Measurements from ENCODE around the gene SMTNL2. TPM values are rescaled to one million over a fixed set of nuclear protein-coding genes. Genes with fewer than 3 reads are reported as not detected.

Gene SMTNL2
- total RNA-seq, 1 donor from 2014 or later, result 65.7 TPM

GRCh38 chr17:4582691-4583090, 1.6 kb upstream of the SMTNL2 start:
- peak overlapping the region; percentile 32 for H3K27ac Mint-ChIP-seq
- no peaks in the 10 kb centered on the region for H3K27me3 Mint-ChIP-seq (ENCODE audit: low read depth)
- H3K36me3 Mint-ChIP-seq, result no peaks in the 10 kb centered on the region
- no peak for DNase-seq (ENCODE audit: low spot score in 2 of 2, unreplicated experiment in 2 of 2)
- no peak for TF ChIP-seq CTCF (IDR thresholded peaks at IDR 0.05; ENCODE audit: unreplicated experiment)
- H3K9me3 Mint-ChIP-seq, result no peaks in the 10 kb centered on the region
- peaks cover 72% of the 10 kb centered on the region for H3K4me1 Mint-ChIP-seq
- peak overlapping the region; percentile 90 for H3K4me3 Mint-ChIP-seq

GRCh38 chr17:4583206-4583605, 1.1 kb upstream of the SMTNL2 start:
- no peak for DNase-seq (ENCODE audit: low spot score in 2 of 2, unreplicated experiment in 2 of 2)
- TF ChIP-seq CTCF (IDR thresholded peaks at IDR 0.05; ENCODE audit: unreplicated experiment), result no peak
- peak overlapping the region; percentile 56 for H3K27ac Mint-ChIP-seq
- H3K9me3 Mint-ChIP-seq, result no peaks in the 10 kb centered on the region
- no peaks in the 10 kb centered on the region for H3K36me3 Mint-ChIP-seq
- peaks cover 74% of the 10 kb centered on the region for H3K4me1 Mint-ChIP-seq
- peak overlapping the region; percentile 90 for H3K4me3 Mint-ChIP-seq
- H3K27me3 Mint-ChIP-seq (ENCODE audit: low read depth), result no peaks in the 10 kb centered on the region

GRCh38 chr17:4583782-4584100, 588 bp upstream of the SMTNL2 start:
- no peaks in the 10 kb centered on the region for H3K27me3 Mint-ChIP-seq (ENCODE audit: low read depth)

GRCh38 chr17:4584917-4585637, 748 bp downstream of the SMTNL2 start:
- Mint-ChIP-seq H3K4me1 (peaks cover 83% of the 10 kb centered on the region), H3K9me3 (no peaks in the 10 kb centered on the region), H3K36me3 (no peaks in the 10 kb centered on the region), H3K27me3 (ENCODE audit: low read depth) (no peaks in the 10 kb centered on the region), H3K27ac (peak overlapping the region; percentile 83), H3K4me3 (peak overlapping the region; percentile 89)
- TF ChIP-seq CTCF (IDR thresholded peaks at IDR 0.05; ENCODE audit: unreplicated experiment), result no peak
- DNase-seq (ENCODE audit: low spot score in 2 of 2, unreplicated experiment in 2 of 2), result no peak

More at GRCh38 chr17:4583782-4584100, 588 bp upstream of the SMTNL2 start:
- Mint-ChIP-seq H3K36me3 (no peaks in the 10 kb centered on the region), H3K4me1 (peaks cover 79% of the 10 kb centered on the region), H3K4me3 (peak overlapping the region; percentile 90), H3K9me3 (no peaks in the 10 kb centered on the region), H3K27ac (peak overlapping the region; percentile 98)
- DNase-seq (ENCODE audit: low spot score in 2 of 2, unreplicated experiment in 2 of 2), result no peak
- peak; percentile 50 for TF ChIP-seq CTCF (IDR thresholded peaks at IDR 0.05; ENCODE audit: unreplicated experiment)

- Mint-ChIP-seq H3K9me3 (no peaks in the 10 kb centered on the region), H3K27ac (peak overlapping the region; percentile 94), H3K36me3 (no peaks in the 10 kb centered on the region), H3K4me1 (peaks cover 86% of the 10 kb centered on the region), H3K27me3 (ENCODE audit: low read depth) (no peaks in the 10 kb centered on the region), H3K4me3 (peak overlapping the region; percentile 89)
- no peak for DNase-seq (ENCODE audit: low spot score in 2 of 2, unreplicated experiment in 2 of 2)
- no peak for TF ChIP-seq CTCF (IDR thresholded peaks at IDR 0.05; ENCODE audit: unreplicated experiment)
Observed at GRCh38 chr17:4585638-4585994, 1.3 kb downstream of the SMTNL2 start.
